Activated T-cell treated with anti-CD3 and anti-CD28 coated beads, Interleukin-2, amount 50 U/mL, for 48 hours (primary cell): ENCODE results near the gene CARD9.
"Not testable (repeated sequence)": the region's sequence is repeated elsewhere in the genome, so short reads cannot be mapped to it uniquely, and the experiment has no call there.

Experiments used
- DNase-seq, 2 experiments: peaks; one replicate each; pipeline ENCODE4 v3.0.0-alpha.2; 2020

CARD9 gene

GRCh38 chr9:136373300-136374182 is at the start of gene CARD9:
Gene CARD9, minus strand, starts transcription at chr9:136373669. Its CDS starts 1,591 bp downstream, at chr9:136372078.
- no peak for DNase-seq

DNA sequence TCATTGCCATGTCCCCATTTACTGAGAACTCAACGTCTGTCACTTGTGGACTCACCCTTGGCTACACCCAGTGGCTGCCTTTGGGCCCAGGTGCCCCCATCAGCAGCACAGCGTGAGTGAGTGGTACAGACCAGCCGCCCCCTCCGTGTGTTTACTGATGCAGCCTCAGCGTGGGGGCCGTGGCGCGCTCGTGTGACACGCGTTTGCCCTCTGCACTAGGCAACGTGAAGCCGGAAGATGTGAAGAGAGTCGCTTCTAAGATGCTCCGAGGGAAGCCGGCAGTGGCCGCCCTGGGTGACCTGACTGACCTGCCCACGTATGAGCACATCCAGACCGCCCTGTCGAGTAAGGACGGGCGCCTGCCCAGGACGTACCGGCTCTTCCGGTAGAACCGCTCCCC is 49.4 kb upstream of the CARD9 start:
- DNase-seq: no peak

GRCh38 chr9:136421791-136422190 is 48.3 kb upstream of the CARD9 start:
- no peak for DNase-seq

DNA sequence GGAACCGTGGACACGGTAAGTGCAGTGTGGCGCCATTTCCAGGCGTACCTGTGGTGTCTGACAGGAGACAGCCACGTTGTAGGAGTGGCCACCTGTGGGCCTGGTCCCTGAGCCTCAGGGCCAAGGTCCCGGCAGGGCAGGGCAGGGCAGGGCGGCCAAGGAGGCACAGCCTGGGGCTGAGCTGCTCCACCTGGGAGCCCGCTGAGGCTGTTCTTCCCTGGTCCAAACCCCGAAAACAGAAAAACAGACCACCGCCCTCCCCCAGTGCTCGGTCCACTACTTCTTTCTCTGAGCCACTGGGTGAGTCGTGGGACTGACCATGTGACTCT is 45.6 kb upstream of the CARD9 start:
- no peak for DNase-seq

DNA sequence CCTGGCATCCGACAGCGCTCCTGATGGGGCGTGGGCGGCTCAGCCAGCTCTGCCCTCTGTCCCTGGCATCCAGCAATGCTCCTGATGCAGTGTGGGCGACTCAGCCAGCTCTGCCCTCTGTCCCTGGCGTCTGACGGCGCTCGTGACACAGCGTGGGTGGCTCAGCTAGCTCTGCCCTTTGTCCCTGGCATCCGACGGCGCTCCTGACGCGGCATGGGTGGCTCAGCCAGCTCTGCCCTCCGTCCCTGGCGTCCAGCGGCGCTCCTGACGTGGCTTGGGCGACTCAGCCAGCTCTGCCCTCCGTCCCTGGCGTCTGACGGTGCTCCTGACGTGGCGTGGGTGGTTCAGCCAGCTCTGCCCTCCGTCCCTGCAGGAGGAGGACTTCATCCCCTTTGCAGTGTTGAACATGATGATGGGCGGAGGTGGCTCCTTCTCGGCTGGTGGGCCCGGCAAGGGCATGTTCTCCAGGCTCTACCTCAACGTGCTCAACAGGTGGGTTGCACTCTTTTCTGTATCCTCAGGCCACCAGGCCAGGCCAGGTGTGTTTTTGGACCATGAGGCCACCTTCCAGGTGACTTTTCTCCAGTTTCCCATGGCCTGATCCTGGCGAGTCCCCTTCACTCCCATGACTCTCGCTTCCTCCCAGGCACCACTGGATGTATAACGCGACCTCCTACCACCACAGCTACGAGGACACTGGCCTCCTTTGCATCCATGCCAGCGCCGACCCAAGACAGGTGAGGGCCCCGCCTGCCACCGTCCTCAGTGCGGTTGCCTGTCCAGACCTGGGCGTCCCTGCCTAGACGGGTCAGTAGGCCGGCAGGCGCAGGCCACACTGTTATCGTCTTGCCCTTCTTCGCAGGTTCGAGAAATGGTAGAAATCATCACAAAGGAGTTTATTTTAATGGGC is 45.0 kb upstream of the CARD9 start:
- DNase-seq: no peak

GRCh38 chr9:136416914-136417313 is 43.4 kb upstream of the CARD9 start:
- DNase-seq: no peak

DNA sequence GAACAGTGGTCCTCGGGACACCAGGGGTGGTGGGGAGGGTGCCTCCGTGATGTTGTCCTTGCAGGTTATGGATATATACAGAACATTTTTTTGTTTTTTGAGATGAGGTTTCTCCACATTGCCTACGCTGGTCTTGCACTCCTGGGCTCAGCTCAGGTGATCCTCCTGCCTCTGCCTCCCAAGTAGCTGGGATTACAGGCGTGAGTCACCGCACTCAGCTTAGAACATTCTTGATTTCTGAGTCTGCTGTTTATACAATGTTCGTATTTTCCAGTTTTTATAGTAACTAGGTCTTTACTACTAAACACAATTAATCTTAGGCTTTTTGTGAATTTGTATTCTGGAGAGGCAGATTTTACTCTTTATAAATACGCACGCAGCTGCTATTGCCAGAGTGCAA is 43.0 kb upstream of the CARD9 start:
- no peak for DNase-seq

GRCh38 chr9:136412962-136413361 is 39.5 kb upstream of the CARD9 start:
- DNase-seq: no peak

GRCh38 chr9:136411378-136411777 is 37.9 kb upstream of the CARD9 start:
- DNase-seq: no peak

- peak; percentile 99 for DNase-seq
Observed at GRCh38 chr9:136410500-136411287, 37.2 kb upstream of the CARD9 start, which contains the start of the genes ENTR1 and PMPCA. Gene ENTR1, minus strand, starts transcription at chr9:136410614. Its CDS starts 217 bp downstream, at chr9:136410397. Gene PMPCA, plus strand, starts transcription at chr9:136410658. Its CDS starts 11 bp downstream, at chr9:136410669.

- DNase-seq: peak; percentile 66 to 69
Observed at GRCh38 chr9:136409557-136410455, 36.3 kb upstream of the CARD9 start.

DNA sequence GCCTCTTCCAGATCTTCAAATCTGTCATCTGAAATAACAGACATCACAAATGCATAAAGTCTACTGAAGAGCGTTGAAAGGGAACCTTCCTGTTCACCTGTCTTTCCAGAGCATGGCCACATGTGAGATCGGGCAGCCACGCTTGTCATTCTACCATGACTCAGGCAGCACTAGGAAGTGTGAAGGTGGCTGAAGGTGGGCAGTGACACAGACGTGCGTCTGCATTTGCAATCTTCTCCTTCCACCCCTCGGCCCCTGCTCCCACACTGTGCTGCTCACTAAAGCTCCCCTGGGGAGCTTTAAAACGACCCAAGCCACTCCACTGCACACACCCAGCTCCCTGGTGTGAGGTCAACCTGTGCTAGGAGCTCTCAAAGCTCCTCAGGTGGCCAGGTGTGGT is 34.4 kb upstream of the CARD9 start:
- no peak for DNase-seq

DNA sequence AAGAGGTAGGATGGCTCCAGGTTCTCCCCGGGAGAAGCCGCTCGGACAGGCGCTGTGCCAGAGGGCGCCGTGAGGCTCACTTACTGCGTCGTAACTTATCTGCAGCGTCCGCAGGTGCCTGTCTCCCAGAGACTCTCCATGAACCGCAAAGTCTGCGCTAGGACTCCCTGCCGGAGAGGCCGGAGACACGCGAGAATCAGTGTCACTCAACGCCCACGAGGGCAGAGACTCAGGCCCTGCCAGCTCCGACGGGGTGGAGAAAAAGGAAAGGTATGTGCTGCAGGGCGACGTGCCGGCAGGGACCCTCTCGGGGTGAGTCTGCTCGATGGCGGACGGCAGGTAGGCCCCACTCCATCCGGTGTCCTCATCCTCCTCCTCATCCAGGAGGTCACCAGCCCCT is 33.6 kb upstream of the CARD9 start:
- DNase-seq: not testable (repeated sequence)

GRCh38 chr9:136405904-136406303 is 32.4 kb upstream of the CARD9 start:
- not testable (repeated sequence) for DNase-seq

- DNase-seq: no peak
Observed at GRCh38 chr9:136405481-136405880, 32.0 kb upstream of the CARD9 start.

DNA sequence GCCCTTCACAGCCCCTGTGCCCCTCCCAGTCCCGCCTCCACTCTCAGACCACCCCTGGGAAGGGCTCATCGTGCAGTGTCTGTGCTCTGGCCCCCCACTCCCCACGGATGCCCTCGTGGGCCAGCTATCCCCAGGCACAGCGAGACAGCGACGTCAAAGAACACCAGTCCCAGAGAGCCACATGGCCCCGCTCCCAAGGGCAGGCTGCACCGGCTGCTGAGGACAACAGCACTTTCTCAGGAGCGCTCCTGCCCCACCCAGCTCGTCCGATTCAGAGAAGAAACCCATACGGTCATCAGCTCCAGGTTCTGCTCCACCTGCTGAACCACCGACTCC is 31.3 kb upstream of the CARD9 start:
- peak in 1 of 2 experiments; percentile 34 for DNase-seq

DNA sequence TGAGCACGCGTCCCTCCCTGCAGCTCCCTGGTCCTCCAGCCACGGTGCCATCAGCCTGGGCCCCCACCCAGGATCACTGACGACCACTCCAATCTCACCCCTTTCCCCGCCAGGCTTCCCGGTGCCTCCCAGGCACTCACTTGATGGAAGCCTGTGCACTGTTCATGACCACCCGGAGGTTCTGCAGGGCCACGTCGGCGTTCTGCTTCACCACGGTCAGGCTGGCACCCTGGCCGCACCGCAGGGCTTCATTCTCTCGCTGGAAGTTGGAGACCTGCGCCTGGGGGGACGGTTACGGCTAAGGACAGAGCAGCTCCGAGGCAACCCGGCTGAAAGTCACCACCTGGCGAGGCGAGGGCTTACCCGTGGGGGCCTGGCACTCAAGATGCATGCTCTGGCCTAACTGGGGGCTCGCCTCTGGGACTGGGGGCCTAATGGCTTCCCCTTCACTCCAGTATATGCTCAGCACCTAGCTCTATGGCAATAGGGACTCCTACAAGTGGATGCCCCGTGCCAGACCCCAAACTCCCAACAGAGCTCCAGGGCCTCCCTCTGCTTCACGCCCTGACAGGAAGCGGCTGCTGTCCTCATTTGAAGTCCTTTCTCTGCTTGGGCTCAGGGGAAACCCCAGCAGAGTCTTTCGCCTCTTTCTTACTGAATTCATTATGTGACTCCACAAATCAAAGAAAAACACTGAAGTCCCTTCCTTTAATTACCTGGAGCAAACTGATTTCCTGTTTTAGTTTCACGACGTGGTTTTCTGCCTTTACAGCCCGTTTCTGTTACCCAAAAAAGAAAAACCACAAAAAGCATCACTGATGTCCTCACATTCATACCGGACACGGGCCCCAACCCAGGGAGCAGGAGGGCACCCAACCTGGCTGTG is 30.7 kb upstream of the CARD9 start:
- DNase-seq: peak; percentile 58 to 67

GRCh38 chr9:136403538-136403914 is 30.1 kb upstream of the CARD9 start:
- DNase-seq: peak; percentile 74 to 82

GRCh38 chr9:136402067-136402466 is 28.6 kb upstream of the CARD9 start:
- DNase-seq: no peak

GRCh38 chr9:136401173-136401922 is 27.9 kb upstream of the CARD9 start:
- DNase-seq: no peak
